ENCODE data around the gene NOL4L.

Gene NOL4L

GRCh38 chr20:32485770-32486478 is 99.2 kb downstream of the NOL4L start:
- TF ChIP-seq, protein P1, sequence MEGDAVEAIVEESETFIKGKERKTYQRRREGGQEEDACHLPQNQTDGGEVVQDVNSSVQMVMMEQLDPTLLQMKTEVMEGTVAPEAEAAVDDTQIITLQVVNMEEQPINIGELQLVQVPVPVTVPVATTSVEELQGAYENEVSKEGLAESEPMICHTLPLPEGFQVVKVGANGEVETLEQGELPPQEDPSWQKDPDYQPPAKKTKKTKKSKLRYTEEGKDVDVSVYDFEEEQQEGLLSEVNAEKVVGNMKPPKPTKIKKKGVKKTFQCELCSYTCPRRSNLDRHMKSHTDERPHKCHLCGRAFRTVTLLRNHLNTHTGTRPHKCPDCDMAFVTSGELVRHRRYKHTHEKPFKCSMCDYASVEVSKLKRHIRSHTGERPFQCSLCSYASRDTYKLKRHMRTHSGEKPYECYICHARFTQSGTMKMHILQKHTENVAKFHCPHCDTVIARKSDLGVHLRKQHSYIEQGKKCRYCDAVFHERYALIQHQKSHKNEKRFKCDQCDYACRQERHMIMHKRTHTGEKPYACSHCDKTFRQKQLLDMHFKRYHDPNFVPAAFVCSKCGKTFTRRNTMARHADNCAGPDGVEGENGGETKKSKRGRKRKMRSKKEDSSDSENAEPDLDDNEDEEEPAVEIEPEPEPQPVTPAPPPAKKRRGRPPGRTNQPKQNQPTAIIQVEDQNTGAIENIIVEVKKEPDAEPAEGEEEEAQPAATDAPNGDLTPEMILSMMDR (conservative IDR thresholded peaks at IDR 0.05) = no peak
- H3K27ac ChIP-seq = peak overlapping the region; percentile 98

DNA sequence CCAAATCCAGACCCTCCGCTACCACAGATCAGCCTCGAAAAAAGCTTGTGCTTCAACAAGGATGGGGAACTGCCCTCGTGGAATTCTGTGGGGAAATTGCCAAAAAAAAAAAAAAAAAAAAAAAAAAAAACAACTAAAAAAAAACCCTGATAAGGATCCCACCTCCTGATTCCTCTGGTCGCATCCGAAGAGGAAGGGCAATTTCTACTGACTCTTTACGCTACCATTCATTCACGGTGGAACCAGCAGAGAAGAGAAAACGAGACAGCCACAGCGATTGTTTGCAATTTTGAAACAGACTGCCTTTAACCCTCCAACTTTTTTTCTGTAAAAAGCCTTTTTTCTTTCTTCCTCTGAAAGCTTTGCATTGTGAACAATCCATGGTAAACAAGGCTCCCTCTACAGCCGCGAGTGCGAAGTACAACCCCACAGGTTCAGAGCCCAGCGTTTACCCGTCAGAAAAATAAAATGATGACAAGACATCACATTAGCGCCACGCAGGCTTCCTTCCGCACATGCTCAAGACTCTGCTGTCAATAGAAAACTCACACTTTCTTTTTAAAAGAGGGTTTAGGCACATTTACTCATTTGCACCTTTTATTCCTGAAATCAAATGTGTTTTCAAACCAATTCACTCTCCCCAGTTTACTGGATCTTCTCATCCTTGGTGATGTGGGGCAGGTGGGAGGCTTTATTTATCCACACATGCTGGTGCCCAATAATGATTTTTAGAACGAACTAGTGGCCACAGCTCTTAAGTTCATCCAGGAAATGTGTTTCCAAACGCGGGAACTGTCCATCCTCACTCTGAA is 100.0 kb downstream of the NOL4L start:
- TF ChIP-seq, protein P1 (conservative IDR thresholded peaks at IDR 0.05) = peak; percentile 88
- peak overlapping the region; percentile 98 for H3K27ac ChIP-seq

DNA sequence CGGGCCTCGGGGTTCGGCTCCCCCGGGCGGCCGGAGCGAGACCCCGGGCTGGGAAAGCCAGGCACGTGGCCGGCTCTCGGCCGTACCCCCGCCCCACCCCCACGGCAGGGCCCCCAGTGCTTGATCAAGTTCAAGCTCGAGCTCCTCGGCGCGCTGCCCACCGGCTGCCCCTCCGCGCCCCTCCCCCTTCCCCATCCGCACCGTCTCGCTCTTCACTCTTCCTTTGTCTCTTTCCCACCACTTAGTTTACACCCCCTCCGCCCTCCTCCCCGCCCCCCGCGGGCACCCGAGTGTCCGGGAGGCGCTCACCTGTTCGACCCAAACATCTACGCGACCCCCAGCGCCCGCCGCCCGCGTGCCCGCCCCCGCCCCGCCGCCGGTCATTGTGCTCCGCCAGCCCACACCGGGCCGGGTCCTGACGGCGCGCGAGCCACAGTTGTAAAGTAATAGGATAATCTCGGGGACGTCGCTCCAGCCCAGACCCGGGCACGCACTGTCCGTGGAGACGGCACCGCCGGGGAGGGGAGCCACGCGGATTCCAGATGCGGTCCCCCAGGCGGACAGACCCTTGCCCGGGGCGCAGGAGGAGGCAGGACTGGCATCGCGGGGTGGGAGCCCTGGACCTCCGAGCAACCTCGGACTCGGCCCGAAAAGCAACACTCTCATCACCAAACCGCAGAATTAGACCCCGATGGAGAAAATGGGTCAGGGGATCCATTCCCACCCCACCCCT is 100.7 kb downstream of the NOL4L start:
- TF ChIP-seq, protein P1 (conservative IDR thresholded peaks at IDR 0.05) = no peak
- H3K27ac ChIP-seq = peak overlapping the region; percentile 98

GRCh38 chr20:32483351-32484224 is 101.5 kb downstream of the NOL4L start:
- TF ChIP-seq, protein P1 (conservative IDR thresholded peaks at IDR 0.05) = no peak
- peak overlapping the region; percentile 98 for H3K27ac ChIP-seq

DNA sequence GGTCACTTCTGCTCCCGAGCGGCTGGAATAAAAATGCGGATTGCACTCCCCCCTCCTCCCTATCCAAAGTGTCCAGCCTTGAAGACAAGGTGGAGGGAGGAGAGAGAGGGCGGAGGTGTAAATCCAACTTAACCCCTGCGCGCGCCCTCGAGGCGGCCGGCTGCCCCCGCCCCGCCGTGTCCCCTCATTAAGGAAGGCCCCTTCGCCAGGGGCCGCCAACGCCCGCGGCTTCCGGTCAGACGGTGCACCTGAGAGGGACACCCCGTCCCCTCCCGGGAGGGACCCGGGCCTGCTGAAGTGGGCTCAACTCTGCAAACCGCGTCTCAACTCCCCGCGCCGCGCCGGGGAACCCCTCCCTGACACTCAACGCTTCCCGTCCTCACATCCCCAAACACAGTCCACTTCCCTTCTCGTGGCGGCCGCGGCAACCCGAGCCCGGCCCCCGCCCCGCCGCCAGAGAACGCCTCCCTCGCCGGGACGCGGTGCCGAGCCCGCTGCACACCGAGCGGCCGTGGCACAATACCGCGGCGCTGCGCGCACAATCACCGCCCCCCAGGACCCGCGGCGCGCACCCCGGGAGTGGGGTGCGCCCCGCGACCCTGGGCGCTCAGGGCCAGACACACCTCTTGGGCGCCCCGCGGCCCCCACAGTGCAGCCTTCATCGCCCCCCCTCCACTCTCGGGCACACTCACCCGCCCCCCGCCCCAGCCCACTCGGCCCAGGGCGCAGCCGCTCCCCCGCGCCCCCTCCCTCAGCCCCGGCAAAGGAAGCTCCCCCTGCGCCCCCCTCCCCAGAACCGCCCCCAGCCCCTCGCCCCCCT is 102.5 kb downstream of the NOL4L start:
- TF ChIP-seq, protein P1 (conservative IDR thresholded peaks at IDR 0.05) = no peak
- peak overlapping the region; percentile 98 for H3K27ac ChIP-seq

GRCh38 chr20:32482143-32482441 is 103.0 kb downstream of the NOL4L start:
- TF ChIP-seq, protein P1 (conservative IDR thresholded peaks at IDR 0.05) = no peak
- H3K27ac ChIP-seq = peak overlapping the region; percentile 98
